Measurements from ENCODE around the gene AGFG1.

DNA sequence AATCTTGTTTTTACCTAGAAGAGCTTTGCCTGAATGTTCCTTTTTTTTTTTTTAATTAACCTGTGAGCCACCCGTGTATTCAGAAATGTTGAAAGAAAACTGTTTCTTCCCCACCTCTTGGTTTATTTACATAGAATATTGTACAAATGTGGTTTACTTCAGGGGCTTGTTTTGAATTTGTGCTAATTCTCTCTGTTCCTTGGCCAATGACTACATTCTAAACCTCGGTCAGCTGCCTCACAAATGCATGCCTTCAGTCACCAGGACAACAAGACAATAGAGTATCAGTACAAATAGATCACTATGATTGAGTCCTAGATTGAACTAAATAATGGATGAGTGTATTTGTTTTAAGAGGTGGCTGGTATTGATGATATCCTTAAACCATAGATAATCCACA lies 36.0 kb downstream of the AGFG1 start:
- TF ChIP-seq, protein P1, sequence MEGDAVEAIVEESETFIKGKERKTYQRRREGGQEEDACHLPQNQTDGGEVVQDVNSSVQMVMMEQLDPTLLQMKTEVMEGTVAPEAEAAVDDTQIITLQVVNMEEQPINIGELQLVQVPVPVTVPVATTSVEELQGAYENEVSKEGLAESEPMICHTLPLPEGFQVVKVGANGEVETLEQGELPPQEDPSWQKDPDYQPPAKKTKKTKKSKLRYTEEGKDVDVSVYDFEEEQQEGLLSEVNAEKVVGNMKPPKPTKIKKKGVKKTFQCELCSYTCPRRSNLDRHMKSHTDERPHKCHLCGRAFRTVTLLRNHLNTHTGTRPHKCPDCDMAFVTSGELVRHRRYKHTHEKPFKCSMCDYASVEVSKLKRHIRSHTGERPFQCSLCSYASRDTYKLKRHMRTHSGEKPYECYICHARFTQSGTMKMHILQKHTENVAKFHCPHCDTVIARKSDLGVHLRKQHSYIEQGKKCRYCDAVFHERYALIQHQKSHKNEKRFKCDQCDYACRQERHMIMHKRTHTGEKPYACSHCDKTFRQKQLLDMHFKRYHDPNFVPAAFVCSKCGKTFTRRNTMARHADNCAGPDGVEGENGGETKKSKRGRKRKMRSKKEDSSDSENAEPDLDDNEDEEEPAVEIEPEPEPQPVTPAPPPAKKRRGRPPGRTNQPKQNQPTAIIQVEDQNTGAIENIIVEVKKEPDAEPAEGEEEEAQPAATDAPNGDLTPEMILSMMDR (IDR thresholded peaks at IDR 0.05): no peak
- TF ChIP-seq POLR2A (IDR thresholded peaks at IDR 0.05) (no peak), EP300 (IDR thresholded peaks at IDR 0.05) (no peak)
